ENCODE measurements around the gene SP3. TPM values are rescaled to one million over a fixed set of nuclear protein-coding genes. Genes with fewer than 3 reads are reported as not detected.

SP3 gene
- total and polyA plus RNA-seq, 2 donors (not counting 1 experiment from before 2014, with no cell fraction given) = 64.1 to 124 TPM

GRCh38 chr2:173943738-173944137, 21.4 kb downstream of the SP3 start:
- H3K79me2 ChIP-seq (ENCODE audit: control insufficient read depth, insufficient read depth, low read length) = peaks cover 98% of the 10 kb centered on the region
- no peak overlapping the region for H2AFZ ChIP-seq (ENCODE audit: low read length)
- peaks cover 9% of the 10 kb centered on the region for H3K4me1 ChIP-seq (ENCODE audit: control insufficient read depth, extremely low read depth, insufficient read depth, low read length)
- H3K9ac ChIP-seq (ENCODE audit: insufficient read depth, low read length) = no peak overlapping the region
- DNase-seq (ENCODE audit: low read depth in 2 of 2) = no peak
- no peak overlapping the region for H3K27ac ChIP-seq (ENCODE audit: insufficient read depth, low read length)
- no peaks in the 10 kb centered on the region for H3K36me3 ChIP-seq (ENCODE audit: control insufficient read depth, insufficient read depth, low read length)
- no peak for TF ChIP-seq EZH2 (IDR thresholded peaks at IDR 0.05; ENCODE audit: low read length, missing control alignments)
- no peak for TF ChIP-seq CTCF (conservative IDR thresholded peaks at IDR 0.05 in 1 of 2, IDR thresholded peaks at IDR 0.05 in 1 of 2; ENCODE audit: low read depth in 1 of 2, low read length in 2 of 2)
- no peaks in the 10 kb centered on the region for H3K9me3 ChIP-seq (ENCODE audit: control insufficient read depth, insufficient read depth, low read depth, low read length)
- no peak overlapping the region for H3K4me3 ChIP-seq (replicated peaks in 1 of 4; ENCODE audit: control extremely low read depth in 1 of 4, insufficient read depth in 1 of 4, low read depth in 3 of 4, low read length in 4 of 4)
- no peak overlapping the region for H3K4me2 ChIP-seq (ENCODE audit: extremely low read depth, insufficient read depth, low read length)
- no peaks in the 10 kb centered on the region for H3K27me3 ChIP-seq (ENCODE audit: control insufficient read depth, insufficient read depth, low read length)
- no peaks in the 10 kb centered on the region for H4K20me1 ChIP-seq (ENCODE audit: control insufficient read depth, extremely low read depth, insufficient read depth, low read length)

- Histone ChIP-seq H3K27me3 (ENCODE audit: control insufficient read depth, insufficient read depth, low read length) (no peaks in the 10 kb centered on the region), H3K4me2 (ENCODE audit: extremely low read depth, insufficient read depth, low read length) (no peak overlapping the region), H3K36me3 (ENCODE audit: control insufficient read depth, insufficient read depth, low read length) (no peaks in the 10 kb centered on the region), H3K9ac (ENCODE audit: insufficient read depth, low read length) (no peak overlapping the region), H3K9me3 (ENCODE audit: control insufficient read depth, insufficient read depth, low read depth, low read length) (no peaks in the 10 kb centered on the region), H4K20me1 (ENCODE audit: control insufficient read depth, extremely low read depth, insufficient read depth, low read length) (no peaks in the 10 kb centered on the region), H2AFZ (ENCODE audit: low read length) (no peak overlapping the region), H3K27ac (ENCODE audit: insufficient read depth, low read length) (no peak overlapping the region), H3K79me2 (ENCODE audit: control insufficient read depth, insufficient read depth, low read length) (peaks cover 98% of the 10 kb centered on the region), H3K4me3 (replicated peaks in 1 of 4; ENCODE audit: control extremely low read depth in 1 of 4, insufficient read depth in 1 of 4, low read depth in 3 of 4, low read length in 4 of 4) (no peak overlapping the region), H3K4me1 (ENCODE audit: control insufficient read depth, extremely low read depth, insufficient read depth, low read length) (peaks cover 9% of the 10 kb centered on the region)
- peak in 1 of 2 donors; percentile 49 for DNase-seq (ENCODE audit: low read depth in 2 of 2)
- TF ChIP-seq EZH2 (IDR thresholded peaks at IDR 0.05; ENCODE audit: low read length, missing control alignments) (no peak), CTCF (conservative IDR thresholded peaks at IDR 0.05 in 1 of 2, IDR thresholded peaks at IDR 0.05 in 1 of 2; ENCODE audit: low read depth in 1 of 2, low read length in 2 of 2) (no peak)
Observed at GRCh38 chr2:173942861-173943523, 22.2 kb downstream of the SP3 start.

GRCh38 chr2:173941567-173941966, 23.6 kb downstream of the SP3 start:
- Histone ChIP-seq H3K9ac (ENCODE audit: insufficient read depth, low read length) (no peak overlapping the region), H3K27ac (ENCODE audit: insufficient read depth, low read length) (no peak overlapping the region), H4K20me1 (ENCODE audit: control insufficient read depth, extremely low read depth, insufficient read depth, low read length) (no peaks in the 10 kb centered on the region)

More at GRCh38 chr2:173941567-173941966, 23.6 kb downstream of the SP3 start:
- no peak for TF ChIP-seq EZH2 (IDR thresholded peaks at IDR 0.05; ENCODE audit: low read length, missing control alignments)
- no peak for TF ChIP-seq CTCF (conservative IDR thresholded peaks at IDR 0.05 in 1 of 2, IDR thresholded peaks at IDR 0.05 in 1 of 2; ENCODE audit: low read depth in 1 of 2, low read length in 2 of 2)
- Histone ChIP-seq H3K9me3 (ENCODE audit: control insufficient read depth, insufficient read depth, low read depth, low read length) (no peaks in the 10 kb centered on the region), H3K4me3 (replicated peaks in 1 of 4; ENCODE audit: control extremely low read depth in 1 of 4, insufficient read depth in 1 of 4, low read depth in 3 of 4, low read length in 4 of 4) (no peak overlapping the region), H3K79me2 (ENCODE audit: control insufficient read depth, insufficient read depth, low read length) (peaks cover 98% of the 10 kb centered on the region), H3K36me3 (ENCODE audit: control insufficient read depth, insufficient read depth, low read length) (no peaks in the 10 kb centered on the region), H3K27me3 (ENCODE audit: control insufficient read depth, insufficient read depth, low read length) (no peaks in the 10 kb centered on the region), H2AFZ (ENCODE audit: low read length) (no peak overlapping the region), H3K4me1 (ENCODE audit: control insufficient read depth, extremely low read depth, insufficient read depth, low read length) (peaks cover 9% of the 10 kb centered on the region), H3K4me2 (ENCODE audit: extremely low read depth, insufficient read depth, low read length) (no peak overlapping the region)
- no peak for DNase-seq (ENCODE audit: low read depth in 2 of 2)

All from fibroblast of lung (primary cell).